Loucy (cell line): Measurements from ENCODE around the gene SLAMF8.

Experiments used
- H2AFZ ChIP-seq: fragments of 200-600 bp; sonication (generic); 2 replicates; pipeline ENCODE4 v1.6.0; 2016; ENCODE audit warnings: antibody characterized with exemption, mild to moderate bottlenecking, low read length, moderate library complexity
- H3F3A ChIP-seq: fragments of 200-600 bp; 2 replicates; pipeline ENCODE4 v1.6.0; 2016; ENCODE audit warnings: antibody characterized with exemption, low read depth, mild to moderate bottlenecking
- H3K27me3 ChIP-seq: fragments of 200-600 bp; sonication (generic); 2 replicates; pipeline ENCODE4 v1.6.1; 2014; ENCODE audit warnings: low read length, mild to moderate bottlenecking; ENCODE audit not compliant: insufficient read depth, poor library complexity, severe bottlenecking
- H3K36me3 ChIP-seq: fragments of 200-600 bp; sonication (generic); 2 replicates; pipeline ENCODE4 v1.6.1; 2016; ENCODE audit warnings: low read length; ENCODE audit not compliant: insufficient read depth
- H3K4me1 ChIP-seq: fragments of 200-600 bp; sonication (generic); 2 replicates; pipeline ENCODE4 v1.5.1; 2014; ENCODE audit warnings: low read length, mild to moderate bottlenecking; ENCODE audit not compliant: insufficient read depth, poor library complexity, severe bottlenecking
- H3K4me2 ChIP-seq: fragments of 200-600 bp; sonication (generic); 2 replicates; pipeline ENCODE4 v1.6.0; 2014; ENCODE audit warnings: antibody characterized with exemption, low read length, low read depth, mild to moderate bottlenecking; ENCODE audit not compliant: poor library complexity, severe bottlenecking
- H3K4me3 ChIP-seq: fragments of 200-600 bp; sonication (generic); 2 replicates; pipeline ENCODE4 v1.5.1; 2014; ENCODE audit warnings: low read length, mild to moderate bottlenecking, mixed read lengths; ENCODE audit not compliant: poor library complexity, severe bottlenecking
- H3K79me2 ChIP-seq: fragments of 200-600 bp; sonication (generic); 2 replicates; pipeline ENCODE4 v1.6.1; 2014; ENCODE audit warnings: low read length; ENCODE audit not compliant: insufficient read depth
- H3K9ac ChIP-seq: fragments of 200-600 bp; sonication (generic); 2 replicates; pipeline ENCODE4 v1.6.0; 2014; ENCODE audit warnings: mild to moderate bottlenecking, low read depth, low read length, moderate library complexity; ENCODE audit not compliant: poor library complexity, severe bottlenecking
- H3K9me2 ChIP-seq: fragments of 200-600 bp; sonication (generic); replicated peaks from 2 replicates; pipeline ENCODE4 v1.6.1; 2016; ENCODE audit warnings: low read depth, low read length, mixed read lengths
- H3K9me3 ChIP-seq: fragments of 200-600 bp; sonication (generic); 2 replicates; pipeline ENCODE4 v1.6.1; 2014; ENCODE audit warnings: mild to moderate bottlenecking, antibody characterized with exemption, low read length, low read depth; ENCODE audit not compliant: insufficient read depth
- H4K20me1 ChIP-seq: fragments of 200-600 bp; sonication (generic); 2 replicates; pipeline ENCODE4 v1.6.0; 2014; ENCODE audit warnings: antibody characterized with exemption, low read length, mild to moderate bottlenecking; ENCODE audit not compliant: insufficient read depth, poor library complexity, severe bottlenecking
- CTCF ChIP-seq: fragments of 200-600 bp; sonication (generic); conservative IDR thresholded peaks from 2 replicates; pipeline ENCODE4 v1.5.1; 2014; ENCODE audit warnings: mild to moderate bottlenecking, antibody characterized with exemption, low read length
- EZH2phosphoT487 ChIP-seq: fragments of 200-600 bp; IDR thresholded peaks from 2 replicates; pipeline ENCODE4 v1.6.1; 2018; ENCODE audit warnings: antibody characterized with exemption, mild to moderate bottlenecking, moderate library complexity, borderline replicate concordance

SLAMF8 gene

GRCh38 chr1:159853417-159854115, 26.9 kb downstream of the SLAMF8 start:
- Histone ChIP-seq H3K9ac (peak overlapping the region; percentile 81), H3K4me1 (peaks cover 13% of the 10 kb centered on the region), H3K79me2 (no peaks in the 10 kb centered on the region), H3K4me3 (peak overlapping the region; percentile 75), H3K9me3 (no peaks in the 10 kb centered on the region), H3K36me3 (no peaks in the 10 kb centered on the region), H3K27me3 (no peaks in the 10 kb centered on the region), H3F3A (no peaks in the 10 kb centered on the region), H3K4me2 (peak overlapping the region; percentile 84), H4K20me1 (no peaks in the 10 kb centered on the region), H3K9me2 (no peaks in the 10 kb centered on the region), H2AFZ (no peak overlapping the region)
- TF ChIP-seq CTCF (no peak), EZH2phosphoT487 (no peak)

GRCh38 chr1:159854116-159854692, 27.5 kb downstream of the SLAMF8 start:
- Histone ChIP-seq H4K20me1 (no peaks in the 10 kb centered on the region), H3K4me3 (peak overlapping the region; percentile 75), H2AFZ (peak overlapping the region; percentile 88), H3K9me2 (no peaks in the 10 kb centered on the region), H3K9ac (peak overlapping the region; percentile 81), H3F3A (no peaks in the 10 kb centered on the region), H3K36me3 (no peaks in the 10 kb centered on the region), H3K27me3 (no peaks in the 10 kb centered on the region), H3K79me2 (no peaks in the 10 kb centered on the region), H3K4me2 (peak overlapping the region; percentile 84), H3K4me1 (peaks cover 13% of the 10 kb centered on the region), H3K9me3 (no peaks in the 10 kb centered on the region)
- TF ChIP-seq EZH2phosphoT487 (no peak), CTCF (no peak)

- Histone ChIP-seq H3K4me1 (peaks cover 13% of the 10 kb centered on the region), H3K36me3 (no peaks in the 10 kb centered on the region), H3K4me2 (peak overlapping the region; percentile 84), H3K9ac (peak overlapping the region; percentile 81), H4K20me1 (no peaks in the 10 kb centered on the region), H3K79me2 (no peaks in the 10 kb centered on the region), H3F3A (no peaks in the 10 kb centered on the region), H3K4me3 (peak overlapping the region; percentile 75), H3K27me3 (no peaks in the 10 kb centered on the region), H3K9me3 (no peaks in the 10 kb centered on the region), H3K9me2 (no peaks in the 10 kb centered on the region), H2AFZ (peak overlapping the region; percentile 88)
- TF ChIP-seq EZH2phosphoT487 (no peak), CTCF (no peak)
Measured at GRCh38 chr1:159854693-159855192, 28.1 kb downstream of the SLAMF8 start.
